GM12878 (cell line): ENCODE measurements around the gene C10orf90.

Experiments
- ATF2 ChIP-seq: IDR thresholded peaks from 2 replicates; pipeline ENCODE4 v1.6.1; 2012; ENCODE audit warnings: low read length, inconsistent platforms
- CTCF ChIP-seq, 3 experiments: IDR thresholded peaks in 2 of 3; conservative IDR thresholded peaks in 1 of 3; 2 replicates each; pipeline ENCODE4 v1.5.1; 2011; ENCODE audit warnings: low read depth in 3 of 3, low read length in 3 of 3, mild to moderate bottlenecking in 3 of 3, control low read depth in 2 of 3, moderate library complexity in 2 of 3, inconsistent platforms in 1 of 3, mixed read lengths in 1 of 3; ENCODE audit not compliant: control insufficient read depth in 2 of 3, insufficient read depth in 1 of 3; ENCODE audit errors: extremely low read depth in 1 of 3
- EP300 ChIP-seq, 2 experiments: fragments of 150-350 bp in 1 of 2; IDR thresholded peaks; 2 replicates each; pipeline ENCODE4 v1.6.1; 2011 to 2012; ENCODE audit warnings: low read depth in 2 of 2, low read length in 2 of 2, borderline replicate concordance in 1 of 2, improper control_type of control experiment in 1 of 2, inconsistent platforms in 1 of 2; ENCODE audit not compliant: control insufficient read depth in 1 of 2
- MAX ChIP-seq: IDR thresholded peaks from 2 replicates; pipeline ENCODE4 v1.6.1; 2012; ENCODE audit warnings: low read depth, low read length, improper control_type of control experiment
- MEF2A ChIP-seq: IDR thresholded peaks from 2 replicates; pipeline ENCODE4 v1.6.1; 2011; ENCODE audit warnings: low read depth, mild to moderate bottlenecking, low read length, moderate library complexity; ENCODE audit not compliant: insufficient read depth
- NRF1 ChIP-seq: conservative IDR thresholded peaks from 2 replicates; pipeline ENCODE4 v1.6.1; 2011; ENCODE audit warnings: mild to moderate bottlenecking, low read depth, low read length, improper control_type of control experiment
- POLR2A ChIP-seq: IDR thresholded peaks from 2 replicates; pipeline ENCODE4 v1.6.1; 2011; ENCODE audit warnings: low read depth, mild to moderate bottlenecking, low read length
- RB1 ChIP-seq: fragments of 450-650 bp; formaldehyde crosslinking; IDR thresholded peaks from 2 replicates; pipeline ENCODE4 v1.6.1; 2017; ENCODE audit warnings: mild to moderate bottlenecking, borderline replicate concordance
- SPI1 ChIP-seq: IDR thresholded peaks from 2 replicates; pipeline ENCODE4 v1.6.1; 2011; ENCODE audit warnings: low read depth, mild to moderate bottlenecking, low read length, moderate library complexity, borderline replicate concordance; ENCODE audit not compliant: insufficient read depth
- TAF1 ChIP-seq: IDR thresholded peaks from 2 replicates; pipeline ENCODE4 v1.6.1; 2011; ENCODE audit warnings: mild to moderate bottlenecking, low read depth, low read length, borderline replicate concordance
- USF1 ChIP-seq: IDR thresholded peaks from 2 replicates; pipeline ENCODE4 v1.6.1; 2011; ENCODE audit warnings: borderline replicate concordance, low read depth, mild to moderate bottlenecking, moderate library complexity, mixed read lengths, low read length; ENCODE audit not compliant: insufficient read depth; ENCODE audit errors: extremely low read length
- ZNF687 ChIP-seq: fragments of 450-650 bp; IDR thresholded peaks from 2 replicates; pipeline ENCODE4 v1.6.1; 2017; ENCODE audit warnings: mild to moderate bottlenecking, moderate library complexity

GRCh38 chr10:126481181-126481580 lies 189.3 kb downstream of the C10orf90 start:
- TF ChIP-seq CTCF (IDR thresholded peaks at IDR 0.05 in 2 of 3, conservative IDR thresholded peaks at IDR 0.05 in 1 of 3; ENCODE audit: control insufficient read depth in 2 of 3, extremely low read depth in 1 of 3, insufficient read depth in 1 of 3, low read depth in 3 of 3, low read length in 3 of 3) = no peak
- TF ChIP-seq TAF1 = no peak
- TF ChIP-seq RB1 = no peak
- TF ChIP-seq SPI1 = no peak
- TF ChIP-seq NRF1 = no peak
- no peak for TF ChIP-seq MAX
- TF ChIP-seq USF1 = no peak
- no peak for TF ChIP-seq ATF2
- no peak for TF ChIP-seq POLR2A
- no peak for TF ChIP-seq ZNF687
- TF ChIP-seq EP300 (IDR thresholded peaks at IDR 0.05; ENCODE audit: borderline replicate concordance in 1 of 2, control insufficient read depth in 1 of 2, low read depth in 2 of 2, low read length in 2 of 2) = no peak
- TF ChIP-seq MEF2A = no peak
